Spleen (tissue), 11 donors: Measurements from ENCODE around the gene PNLDC1. TPM values are rescaled to one million over a fixed set of nuclear protein-coding genes. Genes with fewer than 3 reads are reported as not detected.

Experiments used
- DNase-seq: peaks from one replicate; pipeline ENCODE4 v3.0.0-alpha.2; 2020
- H3K27ac ChIP-seq, 8 donors: fragments of 200-600 bp; sonication (generic) in 7 of 8; 1 replicate in 4 of 8; 2 replicates in 4 of 8; pipeline versions ENCODE4 v1.5.0 to v1.8.0; 2016 to 2021; ENCODE audit warnings: inconsistent platforms in 4 of 8, mild to moderate bottlenecking in 4 of 8, moderate library complexity in 1 of 8
- H3K27me3 ChIP-seq, 7 donors: fragments of 200-600 bp; sonication (generic) in 6 of 7; replicated peaks in 1 of 7; 1 replicate in 4 of 7; 2 replicates in 3 of 7; pipeline versions ENCODE4 v1.5.0 to v1.8.0; 2016 to 2021; ENCODE audit warnings: inconsistent platforms in 3 of 7, mild to moderate bottlenecking in 1 of 7
- H3K36me3 ChIP-seq, 6 donors: fragments of 200-600 bp; sonication (generic) in 5 of 6; 1 replicate in 4 of 6; 2 replicates in 2 of 6; pipeline versions ENCODE4 v1.5.0 to v1.8.0; 2016 to 2021; ENCODE audit warnings: inconsistent platforms in 2 of 6
- H3K4me1 ChIP-seq, 6 donors: fragments of 200-600 bp; sonication (generic) in 5 of 6; 1 replicate in 3 of 6; 2 replicates in 3 of 6; pipeline versions ENCODE4 v1.5.0 to v1.8.0; 2016 to 2021; ENCODE audit warnings: inconsistent platforms in 3 of 6
- H3K4me3 ChIP-seq, 8 donors: fragments of 200-600 bp; sonication (generic) in 7 of 8; 1 replicate in 4 of 8; 2 replicates in 4 of 8; pipeline versions ENCODE4 v1.5.0 to v1.8.0; 2016 to 2021; ENCODE audit warnings: inconsistent platforms in 4 of 8, mild to moderate bottlenecking in 4 of 8, moderate library complexity in 2 of 8
- H3K9me3 ChIP-seq, 8 donors: fragments of 200-600 bp; sonication (generic) in 7 of 8; 1 replicate in 4 of 8; 2 replicates in 4 of 8; pipeline versions ENCODE4 v1.5.0 to v1.8.0; 2016 to 2021; ENCODE audit warnings: inconsistent platforms in 4 of 8
- POLR2A ChIP-seq, 3 donors: fragments of 450-650 bp; IDR thresholded peaks; one replicate each; pipeline ENCODE4 v1.5.1; 2017; ENCODE audit warnings: antibody characterized with exemption in 3 of 3, mild to moderate bottlenecking in 1 of 3
- POLR2AphosphoS5 ChIP-seq, 3 donors: sonication (generic); formaldehyde crosslinking; IDR thresholded peaks; one replicate each; pipeline ENCODE4 v1.5.1; 2017; ENCODE audit warnings: antibody characterized with exemption in 3 of 3
- WGBS, 5 donors: extraction: QIAGEN DNeasy Blood & Tissue Kit in 3 of 5; methylation state at CpG; one replicate each; pipeline versions ENCODE4 v1.1.5 to v1.1.7; 2013 to 2018; 5-methylcytosine and 5-hydroxymethylcytosine counted together
- intact Hi-C: fragments of 100-400 bp; cut with DNase I; formaldehyde crosslinking; loops from one replicate; pipeline ENCODE4 v1.15.0; 2023; ENCODE audit warnings: low total_unique reads
- polyA plus RNA-seq, 3 donors: library from polyadenylated mRNA; stranded (reverse); fragments of 200-250 nt; gene quantifications; one replicate each; pipeline ENCODE4 v1.2.1, GENCODE V29; 2013
- total RNA-seq, 7 donors: library from RNA; depleted of rRNA in 3 of 7; stranded (reverse); fragments of >200 nt in 3 of 7; fragmentation: NEBNext Ultra II Directional in 4 of 7; extraction: Animal tissue kit (Norgen Biotek cat#: 25700) in 4 of 7; gene quantifications; one replicate each; pipeline versions ENCODE4 v1.1.0 to v1.2.1, GENCODE V29; 2016 to 2021
- TF ChIP-seq, protein P1 (sequence below), 11 experiments: fragments of 200-600 bp in 7 of 11; fragments of 450-650 bp in 4 of 11; sonication (generic) in 4 of 11; IDR thresholded peaks in 8 of 11; conservative IDR thresholded peaks in 3 of 11; 1 replicate in 7 of 11; 2 replicates in 4 of 11; pipeline versions ENCODE4 v1.4.0 to v1.8.0; 2016 to 2021; ENCODE audit warnings: antibody characterized with exemption in 11 of 11, inconsistent platforms in 4 of 11, mild to moderate bottlenecking in 1 of 11
- donor health status: healthy with polysubstance abuse.
- donor health status: DM: no; HTN: no; CAD: no; lungs with moderate emphysema.
- donor health status: DM: no; HTN: no; CAD: no.
- donor health status: Bipolar disorder and iron deficiency.
- donor health status: healthy.
- donor health status: DM: no; HTN: no; CAD: no.
- donor health status: DM: yes; HTN: yes; CAD: no.

PNLDC1 gene
- total and polyA plus RNA-seq, 10 donors, result 0.11 to 1.2 (median 0.32) TPM; not detected in 6

DNA sequence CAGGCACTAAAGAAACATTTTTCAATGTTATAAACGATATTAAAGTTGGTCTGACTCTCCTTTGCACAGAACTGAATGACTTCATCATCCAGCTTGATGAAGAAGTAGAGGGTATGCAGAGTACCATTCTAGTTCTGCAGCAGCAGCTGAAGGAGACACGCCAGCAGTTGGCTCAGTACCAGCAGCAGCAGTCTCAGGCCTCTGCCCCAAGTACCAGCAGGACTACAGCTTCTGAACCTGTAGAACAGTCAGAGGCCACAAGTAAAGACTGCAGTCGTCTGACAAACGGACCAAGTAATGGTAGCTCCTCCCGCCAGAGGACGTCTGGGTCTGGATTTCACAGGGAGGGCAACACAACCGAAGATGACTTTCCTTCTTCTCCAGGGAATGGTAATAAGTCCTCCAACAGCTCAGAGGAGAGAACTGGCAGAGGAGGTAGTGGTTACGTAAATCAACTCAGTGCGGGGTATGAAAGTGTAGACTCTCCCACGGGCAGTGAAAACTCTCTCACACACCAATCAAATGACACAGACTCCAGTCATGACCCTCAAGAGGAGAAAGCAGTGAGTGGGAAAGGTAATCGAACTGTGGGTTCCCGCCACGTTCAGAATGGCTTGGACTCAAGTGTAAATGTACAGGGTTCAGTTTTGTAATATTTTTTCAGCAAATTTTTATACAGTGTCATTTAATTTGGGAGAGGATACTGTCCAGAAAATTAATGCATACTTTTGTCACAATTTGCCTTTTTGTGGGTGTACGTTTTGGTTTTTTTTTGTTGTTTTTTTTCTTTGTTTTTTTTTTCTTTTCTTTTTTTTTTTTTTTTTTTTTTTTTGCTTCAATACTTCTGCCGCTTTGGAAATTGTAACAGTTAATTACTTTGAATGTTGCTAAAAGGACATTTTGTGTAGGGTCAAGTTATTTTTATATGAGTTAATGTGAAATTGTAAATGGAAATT, 44.8 kb upstream of the PNLDC1 start:
- Histone ChIP-seq H3K4me1 (peaks cover 0 to 6% (median 2%) of the 10 kb centered on the region in 6 donors), H3K9me3 (no peaks in the 10 kb centered on the region), H3K27ac (no peak overlapping the region), H3K4me3 (no peak overlapping the region), H3K27me3 (no peaks in the 10 kb centered on the region), H3K36me3 (peaks cover 0 to 89% (median 68%) of the 10 kb centered on the region in 6 donors)
- TF ChIP-seq POLR2AphosphoS5 (IDR thresholded peaks at IDR 0.05) (peak in 1 of 3 donors; percentile 35), POLR2A (IDR thresholded peaks at IDR 0.05) (no peak)
- TF ChIP-seq, protein P1, sequence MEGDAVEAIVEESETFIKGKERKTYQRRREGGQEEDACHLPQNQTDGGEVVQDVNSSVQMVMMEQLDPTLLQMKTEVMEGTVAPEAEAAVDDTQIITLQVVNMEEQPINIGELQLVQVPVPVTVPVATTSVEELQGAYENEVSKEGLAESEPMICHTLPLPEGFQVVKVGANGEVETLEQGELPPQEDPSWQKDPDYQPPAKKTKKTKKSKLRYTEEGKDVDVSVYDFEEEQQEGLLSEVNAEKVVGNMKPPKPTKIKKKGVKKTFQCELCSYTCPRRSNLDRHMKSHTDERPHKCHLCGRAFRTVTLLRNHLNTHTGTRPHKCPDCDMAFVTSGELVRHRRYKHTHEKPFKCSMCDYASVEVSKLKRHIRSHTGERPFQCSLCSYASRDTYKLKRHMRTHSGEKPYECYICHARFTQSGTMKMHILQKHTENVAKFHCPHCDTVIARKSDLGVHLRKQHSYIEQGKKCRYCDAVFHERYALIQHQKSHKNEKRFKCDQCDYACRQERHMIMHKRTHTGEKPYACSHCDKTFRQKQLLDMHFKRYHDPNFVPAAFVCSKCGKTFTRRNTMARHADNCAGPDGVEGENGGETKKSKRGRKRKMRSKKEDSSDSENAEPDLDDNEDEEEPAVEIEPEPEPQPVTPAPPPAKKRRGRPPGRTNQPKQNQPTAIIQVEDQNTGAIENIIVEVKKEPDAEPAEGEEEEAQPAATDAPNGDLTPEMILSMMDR (IDR thresholded peaks at IDR 0.05 in 8 of 11, conservative IDR thresholded peaks at IDR 0.05 in 3 of 11), result no peak
- DNase-seq, result no peak
- intact Hi-C loops, result no loop called here
- 86 to 89% (median 87%) methylated on average over 15 of the region's 15 CpGs for WGBS, 5 donors

DNA sequence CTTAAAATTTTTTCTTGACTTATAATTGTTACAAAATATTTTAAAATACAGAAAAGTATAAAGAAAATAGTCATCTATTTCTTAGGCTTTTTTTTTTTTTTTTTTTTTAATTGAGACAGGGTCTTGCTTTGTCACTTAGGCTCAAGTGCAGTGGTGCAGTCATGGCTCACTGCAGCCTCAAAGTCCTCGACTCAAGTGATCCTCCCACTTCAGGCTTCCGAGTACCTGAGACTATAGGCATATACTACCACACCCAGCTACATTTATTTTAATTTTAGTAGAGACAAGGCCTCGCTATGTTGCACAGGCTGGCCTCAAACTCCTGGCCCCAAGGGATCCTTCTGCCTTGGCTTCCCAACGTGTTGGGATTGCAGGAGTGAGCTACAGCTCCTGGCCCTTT, 43.6 kb upstream of the PNLDC1 start:
- no peak for DNase-seq
- intact Hi-C loops, result no loop called here
- Histone ChIP-seq H3K4me3 (no peak overlapping the region), H3K9me3 (no peaks in the 10 kb centered on the region), H3K27me3 (no peaks in the 10 kb centered on the region), H3K36me3 (peaks cover 0 to 76% (median 56%) of the 10 kb centered on the region in 6 donors), H3K4me1 (peaks cover 0 to 18% (median 13%) of the 10 kb centered on the region in 6 donors), H3K27ac (no peak overlapping the region)
- no peak for TF ChIP-seq POLR2A (IDR thresholded peaks at IDR 0.05)
- TF ChIP-seq, protein P1 (IDR thresholded peaks at IDR 0.05 in 8 of 11, conservative IDR thresholded peaks at IDR 0.05 in 3 of 11), result no peak
- peak in 1 of 3 donors; percentile 28 for TF ChIP-seq POLR2AphosphoS5 (IDR thresholded peaks at IDR 0.05)
- 96 to 97% (median 96%) methylated on average over 4 of the region's 4 CpGs for WGBS, 5 donors

DNA sequence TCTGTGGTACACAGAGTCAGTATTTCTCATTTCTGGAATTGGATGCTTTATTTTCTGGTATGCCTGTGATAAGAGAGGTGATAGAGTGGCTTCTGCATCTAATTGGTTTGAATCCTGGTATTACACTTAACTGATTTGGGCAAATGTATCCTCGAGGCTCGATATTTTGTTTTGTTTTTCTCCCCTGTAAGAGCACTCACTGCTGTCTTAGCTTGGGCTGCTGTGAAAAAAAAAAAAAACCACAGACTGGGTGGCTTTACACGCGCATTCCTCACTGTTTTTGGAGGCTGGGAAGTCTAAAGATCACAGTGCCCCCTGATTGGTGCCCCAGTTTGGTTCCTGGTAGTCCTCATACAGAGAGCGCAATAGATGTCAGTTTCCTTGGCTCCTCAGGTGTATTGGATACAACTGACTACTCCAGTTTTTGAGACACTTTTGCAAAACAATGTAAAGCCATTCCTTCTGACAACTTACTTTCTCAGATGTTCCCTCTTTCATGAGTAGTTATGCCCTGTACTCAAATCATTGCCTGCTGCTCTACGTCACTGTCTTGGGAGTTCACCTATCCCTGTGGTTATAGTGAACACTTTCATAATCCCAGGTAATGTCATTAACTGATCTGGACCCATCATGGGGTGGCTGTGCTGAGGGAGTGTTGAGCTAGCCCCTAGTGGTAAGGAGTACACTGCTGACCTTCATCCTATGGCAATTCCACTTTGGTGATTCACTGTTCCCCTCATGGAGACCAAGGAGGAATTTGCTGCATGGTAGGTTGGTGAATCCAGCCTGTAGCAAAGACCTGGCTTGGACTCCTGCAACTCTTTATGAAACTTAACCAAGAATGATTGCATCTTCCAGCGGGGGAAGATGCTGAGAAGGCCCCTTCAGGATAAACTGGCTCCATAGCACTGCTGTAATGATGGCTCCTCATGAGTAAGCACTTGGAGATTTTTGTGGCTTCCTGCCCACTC, 41.8 kb upstream of the PNLDC1 start:
- 93 to 96% (median 95%) methylated on average over 7 of the region's 7 CpGs for WGBS, 5 donors
- Histone ChIP-seq H3K27me3 (no peaks in the 10 kb centered on the region), H3K9me3 (no peaks in the 10 kb centered on the region), H3K4me3 (no peak overlapping the region), H3K36me3 (peaks cover 0 to 59% (median 42%) of the 10 kb centered on the region in 6 donors), H3K4me1 (peaks cover 0 to 27% (median 22%) of the 10 kb centered on the region in 6 donors), H3K27ac (no peak overlapping the region)
- DNase-seq, result no peak
- peak in 1 of 3 donors; percentile 5 for TF ChIP-seq POLR2AphosphoS5 (IDR thresholded peaks at IDR 0.05)
- TF ChIP-seq, protein P1 (IDR thresholded peaks at IDR 0.05 in 8 of 11, conservative IDR thresholded peaks at IDR 0.05 in 3 of 11), result no peak
- TF ChIP-seq POLR2A (IDR thresholded peaks at IDR 0.05), result no peak
- intact Hi-C loops, result no loop called here
